HG03469 (cell line): ENCODE data around the gene LRRN4.
"Not testable (repeated sequence)": the region's sequence is repeated elsewhere in the genome, so short reads cannot be mapped to it uniquely, and the experiment has no call there.

ENCODE experiments used
- ATAC-seq: cut with Tn5 transposase; IDR thresholded peaks from one replicate; pipeline ENCODE4 v1.9.1; 2021; ENCODE audit warnings: mild to moderate bottlenecking, moderate library complexity, moderate number of reproducible peaks; ENCODE audit not compliant: unreplicated experiment

Gene LRRN4

DNA sequence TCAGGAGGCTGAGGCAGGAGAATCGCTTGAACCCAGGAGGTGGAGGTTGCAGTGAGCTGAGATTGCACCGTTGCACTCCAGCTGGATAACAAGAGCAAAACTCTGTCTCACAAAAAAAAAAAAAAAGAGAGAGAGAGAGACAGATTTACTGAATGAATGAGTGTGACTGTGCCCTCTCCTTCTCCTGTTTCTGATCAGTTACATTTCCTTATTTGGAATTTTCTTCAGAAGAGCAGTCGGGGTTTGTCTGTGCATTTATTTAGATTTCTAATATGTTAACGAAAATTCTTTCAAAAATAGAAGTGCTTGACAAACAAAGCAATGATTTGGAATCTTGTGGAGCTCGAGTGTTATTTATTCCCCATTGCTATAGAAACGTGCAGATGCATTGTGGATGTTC is 6.4 kb upstream of the LRRN4 start:
- no peak for ATAC-seq

DNA sequence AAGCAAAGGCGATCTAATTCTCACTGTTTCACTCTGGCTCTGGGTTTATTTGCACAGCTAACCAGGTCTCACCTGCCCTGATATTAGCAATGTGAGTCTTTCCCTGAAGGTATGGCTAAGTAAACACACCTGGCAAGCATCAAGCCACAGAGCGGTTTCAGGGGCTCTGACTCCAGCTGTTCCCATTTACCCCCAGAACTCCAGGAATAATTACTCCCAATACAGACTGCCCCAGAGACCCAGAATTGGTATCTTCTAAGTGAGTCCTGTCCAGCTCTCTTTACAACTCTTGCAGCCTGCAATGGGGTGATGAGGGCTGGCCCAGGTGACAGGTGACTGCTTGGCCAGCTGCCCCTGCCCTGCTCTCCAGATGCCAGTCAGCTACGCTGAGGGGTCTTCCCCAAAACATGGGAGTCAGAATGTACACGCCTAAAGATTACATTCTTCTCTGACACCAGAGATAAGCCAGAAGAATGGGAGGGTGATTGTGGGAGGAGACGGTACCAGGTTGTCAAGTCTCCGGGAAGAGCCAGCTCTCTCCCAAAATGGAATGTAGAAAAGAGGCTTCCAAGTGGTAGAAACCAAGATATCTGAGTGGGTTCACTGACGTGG is 4.9 kb upstream of the LRRN4 start:
- no peak for ATAC-seq

DNA sequence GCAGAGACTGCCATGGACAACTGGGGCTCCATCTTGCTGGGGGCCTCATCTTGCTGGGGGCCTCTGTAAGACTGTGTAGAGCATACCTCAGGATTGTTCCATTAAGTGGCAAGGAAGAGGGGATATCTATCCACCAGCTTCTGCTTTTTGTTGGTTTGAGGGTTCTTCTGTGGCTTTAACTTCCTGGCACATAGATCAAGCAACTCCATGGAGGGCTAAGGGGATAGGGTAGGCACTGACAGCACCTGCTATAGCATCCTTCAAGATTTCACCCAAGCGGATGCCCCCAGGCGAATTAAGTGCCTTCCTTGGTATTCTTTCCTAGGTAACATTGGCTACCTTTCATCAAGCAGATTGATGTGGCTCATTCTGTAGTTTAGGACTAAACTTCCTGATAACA is 3.8 kb upstream of the LRRN4 start:
- ATAC-seq, result no peak

DNA sequence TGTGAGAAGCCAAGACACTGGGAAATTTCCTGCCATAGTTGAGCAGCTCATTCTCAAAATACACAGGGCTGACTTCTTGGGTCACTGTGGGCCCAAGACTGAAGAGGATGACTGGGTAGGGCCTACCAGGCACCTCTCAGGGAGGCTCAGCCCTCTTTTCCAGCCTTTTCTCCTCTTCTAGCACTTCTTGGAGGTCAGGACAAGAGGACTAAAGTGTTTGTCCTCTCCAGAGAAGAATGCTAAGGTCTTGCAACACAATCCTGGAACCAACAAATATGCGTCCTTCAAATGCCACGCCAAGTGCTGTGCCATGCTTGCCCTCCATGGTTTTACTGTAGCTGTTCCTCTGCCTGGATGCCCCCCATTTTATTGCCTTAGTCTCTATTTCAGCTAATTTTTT is 3.3 kb upstream of the LRRN4 start:
- no peak for ATAC-seq

DNA sequence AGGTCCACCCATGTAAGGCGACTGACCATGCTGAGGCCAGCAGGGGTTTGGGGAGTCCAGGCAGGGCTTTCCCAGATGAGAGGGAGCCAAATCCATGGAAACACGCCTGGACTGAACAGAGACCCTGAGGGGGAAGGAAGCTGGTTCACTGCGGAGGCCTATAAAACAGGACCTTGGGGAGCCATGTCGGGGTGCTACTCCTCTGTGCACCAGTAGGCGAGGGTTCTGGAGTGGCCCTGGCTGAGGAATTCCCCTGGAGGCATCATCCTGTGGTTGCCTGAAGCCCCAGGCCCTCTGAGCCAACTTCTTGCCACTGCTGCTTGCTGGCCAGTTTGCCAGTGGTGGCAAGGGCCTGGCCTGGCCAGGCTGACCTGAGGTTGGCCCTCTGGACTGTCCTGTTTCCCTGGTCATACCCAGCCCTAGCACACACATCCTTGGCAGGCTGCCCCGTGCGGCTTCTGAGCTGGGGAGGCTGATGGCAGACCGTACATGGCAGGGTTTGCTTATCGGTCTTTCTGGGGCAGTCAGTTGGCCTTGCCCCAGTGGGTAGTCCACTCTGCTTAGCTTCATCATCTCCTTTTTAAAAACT is 2.2 kb upstream of the LRRN4 start:
- ATAC-seq, result no peak

DNA sequence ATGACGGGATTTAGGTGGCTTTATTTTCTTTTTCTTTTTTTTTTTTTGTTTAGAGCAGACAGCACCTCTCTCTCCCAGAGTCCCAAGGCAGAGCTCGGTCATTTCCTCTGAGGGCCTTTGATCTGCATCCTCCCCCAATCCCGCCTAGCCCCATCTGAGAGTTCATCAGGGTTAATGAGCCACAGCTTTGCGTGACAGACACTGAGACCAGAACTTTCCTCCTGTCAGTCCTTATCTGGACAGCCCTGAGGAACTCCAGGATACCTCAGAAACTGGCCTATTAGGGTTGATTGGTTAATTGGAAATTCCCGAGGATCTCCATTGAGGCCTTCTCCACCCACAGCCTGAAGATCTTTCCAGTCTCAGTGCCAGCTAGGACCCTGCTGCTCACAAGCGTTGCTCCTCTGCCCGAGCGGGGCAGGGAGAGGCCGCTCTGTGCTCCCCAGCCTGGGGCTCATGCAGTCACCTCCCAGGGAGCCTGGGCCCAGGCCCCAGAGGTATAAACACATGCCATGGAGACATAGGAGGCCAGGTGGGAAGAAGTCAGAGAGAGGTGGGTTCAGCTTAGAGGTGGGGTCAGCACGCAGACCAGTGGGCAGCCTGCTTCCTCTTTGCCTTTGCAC is 1.4 kb upstream of the LRRN4 start:
- ATAC-seq, result no peak

DNA sequence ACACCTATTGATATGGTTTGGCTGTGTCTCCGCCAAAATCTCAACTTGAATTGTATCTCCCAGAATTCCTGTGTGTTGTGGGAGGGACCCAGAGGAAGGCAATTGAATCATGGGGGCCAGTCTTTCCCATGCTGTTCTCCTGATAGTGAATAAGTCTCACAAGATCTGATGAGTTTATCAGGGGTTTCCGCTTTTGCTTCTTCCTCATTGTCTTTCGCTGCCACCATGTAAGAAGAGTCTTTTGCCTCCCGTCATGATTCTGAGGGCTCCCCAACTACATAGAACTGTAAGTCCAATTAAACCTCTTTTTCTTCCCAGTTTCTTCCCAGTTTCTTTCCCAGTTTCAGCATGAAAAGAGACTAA is 810 bp upstream of the LRRN4 start:
- ATAC-seq, result not testable (repeated sequence)

DNA sequence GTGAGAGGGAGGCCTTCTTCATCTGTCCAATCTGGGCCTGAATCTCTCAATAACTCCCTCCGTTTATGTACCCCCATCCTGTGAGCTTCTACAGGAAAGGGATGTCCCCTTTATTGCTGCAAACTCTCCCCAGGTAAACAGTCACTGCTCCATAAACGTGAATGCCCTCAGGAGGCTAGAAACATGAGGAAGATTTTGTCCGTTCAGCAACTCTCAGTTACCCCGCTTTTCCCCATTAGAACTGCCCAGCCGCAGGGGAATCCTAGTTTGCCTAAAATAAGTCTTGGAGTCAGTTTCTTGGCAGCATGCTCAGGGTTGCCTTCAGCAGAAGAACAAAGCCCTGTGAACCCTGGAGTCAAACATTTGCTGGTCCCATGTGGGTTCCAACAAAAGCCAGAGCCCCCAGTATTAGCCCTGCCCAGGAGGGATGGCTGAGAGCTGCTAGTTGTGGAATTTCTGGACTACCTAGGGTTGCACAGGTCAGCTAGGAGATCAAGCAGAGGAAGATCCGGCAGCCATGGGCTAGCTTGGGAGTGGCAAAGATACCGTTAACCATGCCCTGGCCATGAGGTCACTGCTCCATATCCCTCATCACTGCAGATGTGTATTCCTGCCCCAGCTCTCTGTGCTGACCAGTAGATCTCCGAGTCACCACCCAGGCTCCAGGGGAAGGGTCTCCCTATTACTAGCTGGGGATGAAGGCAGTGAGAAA is 640 bp downstream of the LRRN4 start:
- no peak for ATAC-seq

DNA sequence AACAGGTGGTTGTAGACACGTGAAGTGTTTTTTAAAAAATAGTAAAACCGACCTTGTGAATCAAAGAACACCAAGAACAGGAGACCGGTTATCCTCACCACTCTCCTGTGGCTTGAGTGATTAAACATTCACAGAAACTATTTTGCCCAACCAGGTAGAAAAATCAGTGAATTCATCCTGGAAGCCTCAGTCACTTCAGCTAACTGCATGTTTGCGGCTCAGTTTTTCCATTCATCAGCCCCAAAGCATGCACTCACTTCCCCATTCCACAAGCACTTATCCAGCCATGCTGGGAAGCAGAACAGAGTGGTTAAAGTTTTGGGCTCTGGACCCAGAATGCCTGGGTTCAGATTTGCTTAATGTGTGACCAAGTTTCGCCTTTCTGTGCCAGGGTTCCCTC is 2.4 kb downstream of the LRRN4 start:
- ATAC-seq, result no peak

DNA sequence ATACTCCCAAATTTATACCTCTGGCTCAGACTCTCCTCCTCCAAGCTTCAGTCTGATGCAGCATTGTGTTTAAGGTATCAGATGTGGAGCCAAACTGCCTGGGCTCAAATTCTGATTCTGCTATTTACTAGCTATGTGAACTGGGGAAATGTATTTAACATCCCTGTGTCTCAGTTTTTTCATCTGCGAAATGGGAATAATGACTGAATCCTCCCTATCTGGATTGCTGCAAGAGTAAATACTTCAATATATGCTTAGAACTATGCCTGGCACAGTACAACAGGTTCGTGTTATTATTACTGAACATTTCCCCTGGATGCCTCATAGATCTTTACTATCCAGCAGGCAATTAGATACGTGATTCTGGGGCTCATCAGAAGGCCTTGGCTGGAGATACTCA is 5.5 kb downstream of the LRRN4 start:
- ATAC-seq, result no peak

DNA sequence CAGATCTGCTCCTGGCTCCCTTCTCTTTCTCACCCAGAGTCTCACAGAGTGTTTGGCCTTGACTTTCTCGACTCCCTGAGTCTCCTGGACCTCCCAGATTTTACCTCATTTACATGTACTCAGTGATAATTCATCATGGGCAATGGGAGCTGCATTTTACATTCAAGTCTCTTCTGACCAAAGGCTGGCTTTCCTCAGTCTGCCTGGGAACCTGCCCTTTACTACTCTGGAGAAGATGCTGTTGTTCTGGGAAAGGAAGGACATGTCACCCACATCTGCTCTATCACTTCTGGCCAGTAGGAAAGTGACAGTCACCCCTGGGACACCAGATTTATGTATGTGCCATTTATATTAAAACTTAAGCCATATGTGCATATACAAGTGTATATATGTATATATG is 7.4 kb downstream of the LRRN4 start:
- no peak for ATAC-seq

DNA sequence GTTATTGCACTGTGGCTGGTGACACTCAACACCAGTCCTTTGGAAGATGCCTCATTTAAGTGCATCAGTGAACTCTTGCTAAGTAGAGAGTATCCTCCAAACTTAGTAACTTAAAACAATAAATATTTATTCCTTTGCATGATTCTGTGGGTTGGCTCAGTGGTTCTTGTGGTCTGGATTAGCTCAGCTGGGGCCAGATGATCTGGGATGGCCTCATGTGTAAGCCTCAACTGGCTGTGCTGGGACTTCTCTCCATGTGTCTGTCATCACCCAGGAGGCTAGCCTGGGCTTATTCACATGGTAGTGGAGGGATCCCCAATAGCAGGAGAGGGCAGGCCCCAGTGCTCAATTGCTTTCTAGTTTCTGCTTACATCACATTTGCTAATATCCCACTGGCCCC is 8.3 kb downstream of the LRRN4 start:
- no peak for ATAC-seq

DNA sequence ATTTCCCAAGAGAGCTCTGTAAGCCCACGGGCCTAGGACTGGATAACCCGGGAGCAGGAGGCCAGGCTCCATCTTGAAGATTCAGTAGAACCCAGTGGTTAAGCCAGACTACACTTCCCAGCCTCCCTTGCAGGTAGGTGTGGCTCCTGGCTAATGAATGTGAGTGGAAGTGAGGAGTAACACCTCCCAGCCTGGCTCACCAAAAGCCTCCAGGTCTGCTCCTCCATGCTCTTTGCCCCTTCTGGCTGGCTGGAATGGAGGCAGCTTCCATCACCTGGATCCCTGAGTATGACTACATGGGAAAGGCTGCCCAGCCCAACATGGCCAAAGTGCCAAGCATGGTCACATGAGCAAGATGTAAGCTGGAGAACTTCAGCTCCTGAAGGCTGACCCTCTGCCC is 9.7 kb downstream of the LRRN4 start:
- ATAC-seq, result no peak

DNA sequence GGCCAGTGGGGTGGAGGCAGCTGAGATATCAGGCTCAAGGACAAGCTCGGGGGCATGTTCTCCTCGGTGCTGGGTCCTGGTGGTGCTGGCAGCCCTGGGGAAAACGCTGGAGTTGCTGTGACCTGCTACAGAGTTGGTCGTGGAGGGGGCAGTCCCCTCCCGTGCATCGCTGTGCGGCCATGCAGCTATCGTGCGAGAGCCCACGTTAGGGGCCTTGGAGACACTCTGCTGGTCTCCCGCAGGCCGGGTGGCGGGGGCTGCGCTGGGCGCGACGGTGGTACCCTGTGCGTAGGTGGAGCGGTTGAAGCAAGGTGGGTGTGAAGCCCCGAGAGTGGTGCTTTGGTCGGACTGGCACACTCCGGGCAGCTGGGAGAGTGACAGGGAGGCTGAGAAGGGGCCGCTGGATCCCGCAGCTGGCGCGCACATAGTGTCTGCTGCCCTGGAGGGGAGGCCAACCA is 12.0 kb downstream of the LRRN4 start:
- no peak for ATAC-seq

DNA sequence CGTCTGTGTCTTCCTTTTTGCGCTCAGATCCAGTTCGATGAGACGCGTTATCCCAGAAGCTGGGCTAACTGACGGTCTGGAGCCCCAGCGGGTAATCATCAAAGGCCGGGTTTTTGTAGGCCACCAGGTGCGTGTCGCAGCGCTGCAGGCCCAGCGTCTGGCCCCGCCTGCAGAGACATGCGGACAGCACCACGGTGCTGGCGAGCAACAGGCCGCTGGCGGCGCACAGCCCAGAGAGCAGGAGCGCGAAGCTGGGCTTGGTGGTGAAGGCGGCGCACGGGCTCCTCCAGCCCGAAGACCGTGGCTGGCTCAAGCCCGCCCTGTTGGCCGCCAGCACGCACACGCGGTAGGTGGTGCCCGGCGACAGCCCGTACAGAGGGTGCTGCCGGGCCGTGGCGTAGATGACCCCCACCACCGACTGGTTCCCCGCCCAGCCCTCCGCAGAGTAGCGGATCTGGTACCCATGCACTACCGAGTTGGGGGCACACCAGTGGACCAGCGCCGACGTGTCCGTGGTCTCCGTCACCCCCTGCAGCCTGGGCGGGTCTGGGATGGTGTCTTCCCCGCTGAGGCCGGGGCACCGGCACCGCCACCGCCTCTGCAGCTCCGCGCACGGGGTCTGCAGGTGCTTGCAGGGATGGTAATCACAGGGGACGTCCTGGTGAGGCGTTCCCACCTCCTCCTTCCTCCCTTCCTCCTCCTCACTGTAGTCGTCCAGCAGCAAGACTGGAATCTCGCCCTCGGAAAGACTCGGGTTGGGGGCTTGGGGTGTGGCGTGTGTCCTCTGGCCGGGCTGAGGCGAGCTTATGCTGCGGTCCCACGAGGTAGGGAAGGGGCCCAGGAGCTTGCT is 12.7 kb downstream of the LRRN4 start:
- ATAC-seq, result no peak

DNA sequence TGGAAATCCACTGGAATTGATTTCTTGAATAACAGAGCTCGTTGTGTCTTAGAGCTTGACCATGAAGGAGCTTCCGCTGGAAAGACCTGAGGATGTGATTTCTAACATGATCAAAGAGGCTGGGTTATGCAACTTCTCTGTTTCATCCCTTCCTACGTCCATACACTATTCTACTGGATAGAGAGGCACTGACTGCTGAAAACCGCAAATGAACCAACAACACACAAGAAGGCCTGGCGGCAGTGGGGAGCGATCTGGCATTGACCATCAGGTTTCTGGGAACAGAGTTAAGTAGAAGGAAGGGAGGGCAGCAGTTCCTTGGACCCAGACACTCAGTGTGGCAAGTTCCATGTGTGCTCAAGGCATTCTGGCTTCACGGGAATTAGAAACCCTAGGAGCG is 13.3 kb downstream of the LRRN4 start:
- ATAC-seq, result no peak

DNA sequence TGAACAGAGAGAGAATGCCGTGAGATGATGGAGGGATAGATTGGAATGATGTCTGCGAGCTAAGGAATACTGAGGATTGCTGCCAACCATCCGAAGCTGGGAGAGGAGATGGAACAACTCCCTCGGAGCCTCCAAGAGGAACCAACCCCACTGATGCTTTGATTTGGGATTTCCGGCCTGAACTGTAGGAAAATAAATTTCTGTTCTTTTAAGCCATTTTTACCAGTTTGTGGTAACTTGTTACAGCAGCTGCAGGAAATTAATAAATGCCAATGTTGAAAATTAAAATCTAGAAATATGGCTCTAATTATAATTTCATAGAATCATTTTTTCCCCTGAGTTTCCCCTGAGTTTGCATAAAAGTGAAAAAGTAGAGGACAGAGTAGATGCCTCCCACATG is 14.1 kb downstream of the LRRN4 start:
- ATAC-seq, result no peak

DNA sequence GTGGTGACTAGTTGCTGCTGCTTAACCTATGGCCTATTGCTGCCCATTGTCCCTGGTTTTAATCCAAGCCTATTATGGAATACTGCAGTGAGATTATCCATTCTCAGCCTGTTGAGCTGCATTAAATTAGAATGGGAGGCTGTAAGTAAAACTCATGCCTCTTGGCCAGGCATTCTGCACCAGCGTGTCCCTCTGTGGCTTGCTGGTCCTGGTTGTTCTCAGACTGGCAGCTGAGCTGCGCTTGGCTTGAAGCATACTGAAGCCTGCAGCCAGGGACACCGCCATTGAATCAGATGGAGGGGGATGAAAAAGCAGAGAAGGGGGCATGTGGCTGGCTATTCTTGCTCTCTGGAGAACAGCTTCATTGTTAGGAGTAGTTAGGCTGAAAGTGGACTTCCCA is 15.6 kb downstream of the LRRN4 start:
- no peak for ATAC-seq

DNA sequence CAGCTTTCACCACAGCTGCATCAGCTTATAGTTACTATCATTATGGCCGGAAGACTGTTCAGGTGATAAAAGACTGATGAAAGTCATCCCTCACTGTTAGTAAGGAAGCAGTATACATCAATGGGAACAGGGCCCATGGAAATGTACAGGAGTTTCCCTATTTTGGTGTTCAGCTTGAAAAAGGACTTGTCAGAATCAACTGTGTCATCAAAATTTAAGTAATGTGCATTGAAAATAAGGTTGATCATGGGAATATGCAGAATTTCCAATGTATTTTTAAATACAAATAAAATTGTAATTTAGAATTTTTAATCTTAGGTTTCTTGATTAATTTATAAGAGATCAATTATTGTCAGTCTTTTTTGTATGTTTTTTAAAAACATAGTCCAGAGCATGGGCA is 16.8 kb downstream of the LRRN4 start:
- no peak for ATAC-seq

DNA sequence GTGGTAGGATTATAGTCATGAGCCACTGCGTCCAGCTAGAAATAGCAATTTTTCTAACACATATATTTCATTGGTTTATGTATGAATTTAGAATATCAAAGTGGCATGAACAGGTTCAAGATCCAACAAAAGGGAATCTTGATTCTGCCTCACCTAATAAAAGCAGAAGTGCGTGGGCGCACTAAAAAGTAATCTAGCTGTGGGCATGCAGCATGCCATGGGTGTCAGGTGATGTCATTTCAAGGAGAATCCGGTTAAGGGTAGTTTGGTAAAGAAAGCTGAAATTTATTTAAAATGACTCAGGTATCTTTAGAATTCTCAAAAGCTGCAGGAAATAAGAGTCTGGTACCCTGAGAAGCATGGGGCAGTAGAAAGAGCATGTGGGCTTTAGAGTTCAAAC is 17.6 kb downstream of the LRRN4 start:
- no peak for ATAC-seq
